SK-N-MC (cell line): Measurements from ENCODE around the gene ZFP92.

ENCODE experiments used
- EZH2 ChIP-seq: fragments of 200-600 bp; sonication (generic); IDR thresholded peaks from one replicate; pipeline ENCODE4 v1.6.1; 2017; ENCODE audit warnings: antibody characterized with exemption
- POLR2AphosphoS5 ChIP-seq: IDR thresholded peaks from 2 replicates; pipeline ENCODE4 v1.6.1; 2012; ENCODE audit warnings: mild to moderate bottlenecking, low read depth, low read length, borderline replicate concordance

GRCh38 chrX:153361781-153362397 lies 49.4 kb upstream of the ZFP92 start:
- TF ChIP-seq POLR2AphosphoS5: no peak
- no peak for TF ChIP-seq EZH2
